Small intestine (tissue), 7 donors: ENCODE results near the gene GABRD. TPM values are rescaled to one million over a fixed set of nuclear protein-coding genes. Genes with fewer than 3 reads are reported as not detected.

Source experiments
- DNase-seq, 2 donors: peaks; one replicate each; pipeline versions ENCODE4 v3.0.0 to v3.0.0-alpha.2; 2013
- FAIRE-seq: peaks from 2 replicates; lab custom pipeline; 2012; peaks lifted over from hg19 to GRCh38; lab: Jason Lieb, UNC
- H3K27ac ChIP-seq, 3 donors: one replicate each; pipeline ENCODE4 v1.5.1; 2013; ENCODE audit warnings: low read length in 2 of 3, mild to moderate bottlenecking in 2 of 3, control low read depth in 1 of 3, inconsistent platforms in 1 of 3, low read depth in 1 of 3, moderate library complexity in 1 of 3
- H3K27me3 ChIP-seq, 3 donors: one replicate each; pipeline ENCODE4 v1.6.1; 2013; ENCODE audit warnings: low read length in 3 of 3, inconsistent platforms in 1 of 3; ENCODE audit not compliant: control insufficient read depth in 3 of 3, insufficient read depth in 3 of 3
- H3K36me3 ChIP-seq, 3 donors: one replicate each; pipeline ENCODE4 v1.6.1; 2013; ENCODE audit warnings: low read length in 3 of 3, inconsistent platforms in 1 of 3, low read depth in 1 of 3, mild to moderate bottlenecking in 1 of 3, moderate library complexity in 1 of 3; ENCODE audit not compliant: control insufficient read depth in 3 of 3, insufficient read depth in 2 of 3
- H3K4me1 ChIP-seq, 3 donors: one replicate each; pipeline ENCODE4 v1.6.1; 2013; ENCODE audit warnings: low read length in 2 of 3, inconsistent platforms in 1 of 3, low read depth in 1 of 3, mild to moderate bottlenecking in 1 of 3, moderate library complexity in 1 of 3; ENCODE audit not compliant: control insufficient read depth in 3 of 3, insufficient read depth in 2 of 3
- H3K4me3 ChIP-seq, 3 donors: one replicate each; pipeline ENCODE4 v1.5.1; 2013; ENCODE audit warnings: low read length in 3 of 3, control low read depth in 1 of 3, inconsistent platforms in 1 of 3, low read depth in 1 of 3, mild to moderate bottlenecking in 1 of 3, moderate library complexity in 1 of 3
- H3K9me3 ChIP-seq, 2 donors: one replicate each; pipeline ENCODE4 v1.6.1; 2013; ENCODE audit warnings: low read depth in 1 of 2, low read length in 1 of 2; ENCODE audit not compliant: control insufficient read depth in 2 of 2, insufficient read depth in 1 of 2
- WGBS, 3 donors: extraction: QIAGEN DNeasy Blood & Tissue Kit; methylation state at CpG; one replicate each; pipeline ENCODE4 v1.1.7; 2013; 5-methylcytosine and 5-hydroxymethylcytosine counted together
- polyA plus RNA-seq, 4 donors: library from polyadenylated mRNA; stranded (reverse) in 3 of 4; unstranded in 1 of 4; fragments of 200-250 nt in 3 of 4; fragments of 120-200 nt in 1 of 4; gene quantifications; one replicate each; pipeline versions ENCODE4 v1.2.1 to v1.2.3, GENCODE V29; 2013
- donor health status: healthy with polysubstance abuse.
- donor health status: control.
- donor health status: control.
- donor health status: Bipolar disorder and iron deficiency.
- donor health status: healthy.

GABRD gene
- polyA plus RNA-seq, 4 donors, result 0.40 to 0.55 TPM; not detected in 2

- peaks cover 0 to 9% of the 10 kb centered on the region in 2 donors for H3K9me3 ChIP-seq
- peaks cover 5 to 69% (median 11%) of the 10 kb centered on the region in 3 donors for H3K36me3 ChIP-seq
- DNase-seq, result no peak
- 85 to 90% (median 90%) methylated on average over 27 to 28 of the region's 28 CpGs for WGBS, 3 donors
- H3K4me1 ChIP-seq, result no peaks in the 10 kb centered on the region
- H3K27me3 ChIP-seq, result no peaks in the 10 kb centered on the region
- no peak for FAIRE-seq
- H3K27ac ChIP-seq, result no peak overlapping the region
- no peak overlapping the region for H3K4me3 ChIP-seq
These were observed 42.1 kb downstream of the GABRD start for GRCh38 chr1:2061065-2061778.

DNA sequence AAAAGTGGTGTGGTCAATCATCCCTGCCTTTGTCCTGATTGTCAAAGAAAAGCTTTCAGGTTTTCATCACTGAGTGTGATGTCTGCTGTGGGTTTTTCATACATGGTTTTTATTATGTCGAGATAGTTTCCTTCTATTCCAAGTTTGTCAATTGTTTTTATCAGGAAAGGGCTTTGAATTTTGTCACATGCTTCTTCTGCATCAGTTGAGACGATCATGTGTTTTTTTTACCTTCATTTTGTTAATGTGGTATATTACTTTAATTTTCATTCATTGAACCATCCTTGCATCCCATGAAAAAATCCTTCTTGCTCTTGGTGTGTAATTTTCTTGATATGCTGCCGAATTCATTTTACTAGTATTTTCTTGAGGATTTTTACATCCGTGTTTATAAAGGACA lies 46.6 kb downstream of the GABRD start:
- peaks cover 3 to 70% (median 11%) of the 10 kb centered on the region in 3 donors for H3K36me3 ChIP-seq
- WGBS, 3 donors, result 93 to 97% (median 96%) methylated on average over 4 of the region's 4 CpGs
- DNase-seq (no peak), FAIRE-seq (no peak)
- H3K9me3 ChIP-seq, result peaks cover 0 to 9% of the 10 kb centered on the region in 2 donors
- H3K4me1 ChIP-seq, result peaks cover 0 to 18% (median 0%) of the 10 kb centered on the region in 3 donors
- no peaks in the 10 kb centered on the region for H3K27me3 ChIP-seq
- H3K4me3 ChIP-seq, result no peak overlapping the region
- no peak overlapping the region for H3K27ac ChIP-seq

DNA sequence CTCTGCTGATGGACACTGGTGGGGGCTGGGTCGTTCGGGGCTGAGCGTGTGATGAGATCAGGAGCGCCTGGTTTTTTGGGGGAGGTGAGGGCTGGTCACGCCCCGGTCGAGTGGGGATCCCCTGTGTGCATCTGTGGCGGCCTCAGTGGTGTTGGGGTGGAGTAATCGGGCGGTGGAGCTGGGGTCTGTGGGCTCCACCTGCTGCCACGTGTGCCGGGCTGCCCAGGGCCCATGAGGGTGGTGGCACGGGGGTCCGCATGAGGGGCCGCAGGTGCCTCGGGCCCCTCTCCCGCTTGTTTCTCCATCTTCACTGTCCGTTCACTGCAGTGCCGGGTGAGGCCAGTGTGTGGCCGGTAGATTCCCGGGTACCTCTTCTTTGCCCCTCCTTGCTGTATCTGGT lies 48.2 kb downstream of the GABRD start:
- WGBS, 3 donors, result 93 to 94% (median 93%) methylated on average over 21 of the region's 21 CpGs
- peaks cover 3 to 64% (median 10%) of the 10 kb centered on the region in 3 donors for H3K36me3 ChIP-seq
- no peak overlapping the region for H3K27ac ChIP-seq
- DNase-seq (no peak), FAIRE-seq (no peak)
- H3K9me3 ChIP-seq, result peaks cover 0 to 9% of the 10 kb centered on the region in 2 donors
- peaks cover 0 to 33% (median 4%) of the 10 kb centered on the region in 3 donors for H3K4me1 ChIP-seq
- H3K27me3 ChIP-seq, result no peaks in the 10 kb centered on the region
- H3K4me3 ChIP-seq, result no peak overlapping the region

GRCh38 chr1:2067981-2068380 lies 48.8 kb downstream of the GABRD start:
- no peak overlapping the region for H3K4me3 ChIP-seq
- H3K36me3 ChIP-seq, result peaks cover 3 to 65% (median 9%) of the 10 kb centered on the region in 3 donors
- 87 to 94% (median 90%) methylated on average over 15 to 17 of the region's 17 CpGs for WGBS, 3 donors
- FAIRE-seq, result no peak
- H3K27me3 ChIP-seq, result no peaks in the 10 kb centered on the region
- H3K27ac ChIP-seq, result no peak overlapping the region
- no peak for DNase-seq
- peaks cover 0 to 9% of the 10 kb centered on the region in 2 donors for H3K9me3 ChIP-seq
- H3K4me1 ChIP-seq, result peaks cover 0 to 38% (median 7%) of the 10 kb centered on the region in 3 donors

GRCh38 chr1:2068951-2069350 lies 49.8 kb downstream of the GABRD start:
- Histone ChIP-seq H3K27me3 (no peaks in the 10 kb centered on the region), H3K4me3 (no peak overlapping the region), H3K27ac (no peak overlapping the region), H3K36me3 (peaks cover 3 to 68% (median 8%) of the 10 kb centered on the region in 3 donors), H3K9me3 (peaks cover 0 to 9% of the 10 kb centered on the region in 2 donors), H3K4me1 (peaks cover 0 to 46% (median 7%) of the 10 kb centered on the region in 3 donors)
- 94 to 97% (median 95%) methylated on average over 18 to 19 of the region's 19 CpGs for WGBS, 3 donors
- FAIRE-seq (no peak), DNase-seq (no peak)

DNA sequence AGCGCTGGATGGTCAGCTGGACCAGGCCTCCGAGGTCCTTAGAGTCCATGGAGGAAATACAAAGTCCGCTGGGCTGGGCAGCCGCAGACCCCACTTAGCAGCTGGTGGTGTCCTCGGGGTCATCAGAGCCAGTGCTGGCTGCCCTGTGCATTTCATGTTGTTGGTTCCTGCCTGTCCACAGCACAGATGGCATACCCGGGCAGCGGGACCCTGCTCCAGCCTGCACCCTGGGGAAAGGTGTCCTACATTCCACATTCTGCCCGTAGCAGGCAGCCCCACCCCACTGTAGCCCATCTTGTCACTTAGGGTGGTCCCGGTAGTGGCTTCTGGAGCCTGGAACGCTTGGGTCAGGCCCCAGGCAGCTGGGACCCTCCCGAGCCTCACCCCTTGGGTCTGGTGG lies 50.9 kb downstream of the GABRD start:
- H3K36me3 ChIP-seq, result peaks cover 0 to 78% (median 7%) of the 10 kb centered on the region in 3 donors
- H3K27me3 ChIP-seq, result peaks cover 0 to 2% (median 0%) of the 10 kb centered on the region in 3 donors
- peak overlapping the region in 2 of 3 donors; percentile 44 to 71 for H3K27ac ChIP-seq
- no peak for DNase-seq
- no peak overlapping the region for H3K4me3 ChIP-seq
- H3K9me3 ChIP-seq, result peaks cover 0 to 4% of the 10 kb centered on the region in 2 donors
- 77 to 86% (median 83%) methylated on average over 11 of the region's 11 CpGs for WGBS, 3 donors
- FAIRE-seq, result no peak
- H3K4me1 ChIP-seq, result peaks cover 0 to 46% (median 7%) of the 10 kb centered on the region in 3 donors

- no peak for FAIRE-seq
These were observed 51.8 kb downstream of the GABRD start for GRCh38 chr1:2070800-2071530.

DNA sequence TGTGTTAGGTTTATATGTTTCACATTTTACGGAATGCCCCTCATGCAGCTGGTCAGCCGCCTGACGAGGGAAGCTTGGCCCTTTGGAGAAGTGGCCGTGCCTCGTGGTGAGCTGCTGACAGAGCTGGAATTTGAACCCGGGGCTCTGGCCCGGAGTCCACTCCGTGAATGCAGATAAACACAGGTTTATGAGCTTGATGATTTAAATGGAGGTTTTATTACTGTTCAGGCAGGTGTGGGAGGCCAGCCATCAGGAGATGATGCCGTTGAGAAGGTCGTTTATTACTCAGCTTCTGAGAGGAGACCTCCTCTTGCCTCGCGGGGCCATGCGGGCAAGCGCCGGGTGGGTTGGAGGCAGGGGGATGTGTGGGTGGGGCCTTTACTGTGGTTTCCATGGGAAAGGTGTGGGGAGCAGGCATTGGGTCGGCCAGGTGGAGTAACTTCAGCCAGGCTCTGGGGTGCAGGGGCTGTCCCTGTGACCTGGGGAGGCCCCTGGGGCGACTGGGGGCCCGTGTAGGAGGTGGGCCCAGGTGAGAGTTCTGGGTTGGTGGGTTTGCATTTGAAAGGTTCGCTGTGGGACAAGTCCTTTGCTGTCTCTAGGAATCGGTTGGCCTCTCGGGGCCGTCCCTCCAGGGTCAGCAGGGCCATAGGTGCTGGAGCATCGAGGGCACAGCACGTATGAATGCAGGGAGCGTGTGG lies 53.1 kb downstream of the GABRD start:
- Histone ChIP-seq H3K4me1 (peaks cover 0 to 46% (median 7%) of the 10 kb centered on the region in 3 donors), H3K27me3 (peaks cover 0 to 2% (median 0%) of the 10 kb centered on the region in 3 donors), H3K4me3 (no peak overlapping the region), H3K9me3 (peaks cover 0 to 7% of the 10 kb centered on the region in 2 donors), H3K27ac (peak overlapping the region; percentile 63 to 92 (median 92)), H3K36me3 (peaks cover 6 to 90% (median 8%) of the 10 kb centered on the region in 3 donors)
- WGBS, 3 donors, result 25 to 50% (median 39%) methylated on average over 25 of the region's 25 CpGs
- FAIRE-seq (no peak), DNase-seq (peak; percentile 92 to 93)

More at GRCh38 chr1:2070800-2071530, 51.8 kb downstream of the GABRD start:
- Histone ChIP-seq H3K4me1 (peaks cover 0 to 46% (median 7%) of the 10 kb centered on the region in 3 donors), H3K27me3 (peaks cover 0 to 2% (median 0%) of the 10 kb centered on the region in 3 donors), H3K36me3 (peaks cover 0 to 87% (median 8%) of the 10 kb centered on the region in 3 donors), H3K4me3 (no peak overlapping the region), H3K27ac (peak overlapping the region in 2 of 3 donors; percentile 92), H3K9me3 (no peaks in the 10 kb centered on the region)
- 82 to 87% (median 85%) methylated on average over 35 to 36 of the region's 36 CpGs for WGBS, 3 donors
- no peak for DNase-seq
